HCT116 (cell line): Measurements from ENCODE around the gene CASTOR1. TPM values are rescaled to one million over a fixed set of nuclear protein-coding genes. Genes with fewer than 3 reads are reported as not detected.

Experiments used
- ATAC-seq: fragments of 200-7000 bp; cut with Tn5 transposase; 2 replicates; pipeline ENCODE4 v1.9.1; 2020; ENCODE audit warnings: mild to moderate bottlenecking, moderate library complexity
- BruUV-seq: library from RNA; stranded (reverse); fragments of 400-500 nt; replicated peaks from 2 replicates; lab custom pipeline; 2021; lab: Mats Ljungman, UMichigan
- CTCF ChIA-PET: fragments of 300-600 bp; sonication (Branson Sonifier 250); formaldehyde crosslinking; loops from one replicate; lab custom pipeline; 2021; ENCODE audit warnings: antibody characterized with exemption; lab: Charles Lee
- POLR2A ChIA-PET: fragments of 300-600, 350-600 bp; sonication (Branson Sonifier 250); formaldehyde crosslinking; loops from one replicate; lab custom pipeline; 2021; ENCODE audit warnings: antibody characterized with exemption; lab: Charles Lee
- RAD21 ChIA-PET, 2 experiments: fragments of 300-600 bp; sonication (Branson Sonifier 250); formaldehyde crosslinking; loops; one replicate each; lab custom pipeline; 2023; ENCODE audit warnings: low total read pairs in 2 of 2; ENCODE audit not compliant: uncharacterized antibody in 2 of 2, unreplicated experiment in 2 of 2, low non-redundant PET in 1 of 2; lab: Charles Lee
- DNase-seq: peaks from one replicate; pipeline ENCODE4 v3.0.0-alpha.2; 2010; ENCODE audit warnings: low read depth, low spot score
- H2AFZ ChIP-seq: fragments of 200-600 bp; shearing (Covaris generic), sonication (generic); 2 replicates; pipeline ENCODE4 v1.6.1; 2017; ENCODE audit warnings: low read depth, mixed run types, mixed read lengths, antibody characterized with exemption, low read length; ENCODE audit not compliant: poor library complexity, severe bottlenecking
- H3K27ac ChIP-seq: 2 replicates; pipeline ENCODE4 v1.5.1; 2012; ENCODE audit warnings: low read depth, low read length
- H3K27me3 ChIP-seq: fragments of 200-600 bp; sonication (generic); 2 replicates; pipeline ENCODE4 v1.6.1; 2016; ENCODE audit warnings: mixed run types, low read length, mixed read lengths; ENCODE audit not compliant: insufficient read depth
- H3K36me3 ChIP-seq, 2 experiments: fragments of 200-500 bp in 1 of 2; fragments of 200-600 bp in 1 of 2; sonication (Bioruptor generic) in 1 of 2; sonication (generic) in 1 of 2; 2 replicates each; pipeline versions ENCODE4 v1.5.1 to v1.6.1; 2014 to 2016; ENCODE audit warnings: low read length in 2 of 2, inconsistent platforms in 1 of 2, mixed read lengths in 1 of 2, mixed run types in 1 of 2; ENCODE audit not compliant: insufficient read depth in 2 of 2, control insufficient read depth in 1 of 2
- H3K4me1 ChIP-seq, 2 experiments: fragments of 200-600 bp in 1 of 2; sonication (generic) in 1 of 2; 2 replicates each; pipeline versions ENCODE4 v1.5.1 to v1.6.1; 2012 to 2017; ENCODE audit warnings: low read length in 2 of 2, inconsistent platforms in 1 of 2, mild to moderate bottlenecking in 1 of 2, mixed read lengths in 1 of 2, mixed run types in 1 of 2, moderate library complexity in 1 of 2; ENCODE audit not compliant: insufficient read depth in 2 of 2, control insufficient read depth in 1 of 2
- H3K4me2 ChIP-seq: fragments of 200-600 bp; sonication (generic); 2 replicates; pipeline ENCODE4 v1.6.1; 2017; ENCODE audit warnings: mixed run types, low read length, mixed read lengths
- H3K4me3 ChIP-seq, 2 experiments: fragments of 200-600 bp in 1 of 2; sonication (generic) in 1 of 2; replicated peaks in 1 of 2; 2 replicates each; pipeline ENCODE4 v1.5.1; 2011 to 2016; ENCODE audit warnings: low read length in 2 of 2, control low read depth in 1 of 2, low read depth in 1 of 2, mild to moderate bottlenecking in 1 of 2, mixed read lengths in 1 of 2, mixed run types in 1 of 2
- H3K79me2 ChIP-seq: fragments of 200-600 bp; sonication (generic); 2 replicates; pipeline ENCODE4 v1.6.1; 2017; ENCODE audit warnings: mild to moderate bottlenecking, mixed run types, low read length, moderate library complexity, mixed read lengths; ENCODE audit not compliant: insufficient read depth
- H3K9ac ChIP-seq: fragments of 200-600 bp; sonication (generic); 2 replicates; pipeline ENCODE4 v1.6.1; 2016; ENCODE audit warnings: low read length, mixed read lengths
- H3K9me2 ChIP-seq: fragments of 200-600 bp; sonication (generic), shearing (Covaris generic); 2 replicates; pipeline ENCODE4 v1.6.1; 2017; ENCODE audit warnings: mixed run types, mild to moderate bottlenecking, moderate library complexity; ENCODE audit not compliant: insufficient read depth
- H3K9me3 ChIP-seq, 2 experiments: fragments of 200-500 bp in 1 of 2; fragments of 200-600 bp in 1 of 2; sonication (Bioruptor generic) in 1 of 2; sonication (generic) in 1 of 2; 2 replicates each; pipeline ENCODE4 v1.6.1; 2014 to 2017; ENCODE audit warnings: low read length in 2 of 2, mixed read lengths in 2 of 2, inconsistent platforms in 1 of 2, low read depth in 1 of 2, mild to moderate bottlenecking in 1 of 2, mixed run types in 1 of 2, moderate library complexity in 1 of 2; ENCODE audit not compliant: control insufficient read depth in 1 of 2, insufficient read depth in 1 of 2
- H4K20me1 ChIP-seq: fragments of 200-600 bp; sonication (generic), shearing (Covaris generic); 2 replicates; pipeline ENCODE4 v1.6.1; 2017; ENCODE audit warnings: mixed run types, mild to moderate bottlenecking, moderate library complexity; ENCODE audit not compliant: insufficient read depth
- EGR1 ChIP-seq: IDR thresholded peaks from 2 replicates; pipeline ENCODE4 v1.6.1; 2012; ENCODE audit warnings: low read depth
- ELF1 ChIP-seq: IDR thresholded peaks from 2 replicates; pipeline ENCODE4 v1.6.1; 2012; ENCODE audit warnings: low read depth, borderline replicate concordance
- EZH2 ChIP-seq: fragments of 200-600 bp; sonication (generic); IDR thresholded peaks from 2 replicates; pipeline ENCODE4 v1.6.1; 2017; ENCODE audit warnings: antibody characterized with exemption, mixed run types
- FOSL1 ChIP-seq: IDR thresholded peaks from 2 replicates; pipeline ENCODE4 v1.6.1; 2012; ENCODE audit warnings: low read depth
- JUND ChIP-seq: IDR thresholded peaks from 2 replicates; pipeline ENCODE4 v1.6.1; 2012
- POLR2AphosphoS5 ChIP-seq: IDR thresholded peaks from 2 replicates; pipeline ENCODE4 v1.6.1; 2011; ENCODE audit warnings: mild to moderate bottlenecking, low read depth, low read length, moderate library complexity
- RAD21 ChIP-seq: IDR thresholded peaks from 2 replicates; pipeline ENCODE4 v1.6.1; 2012; ENCODE audit warnings: low read depth, mild to moderate bottlenecking
- SIN3A ChIP-seq: IDR thresholded peaks from 2 replicates; pipeline ENCODE4 v1.6.1; 2012; ENCODE audit warnings: low read depth
- SP1 ChIP-seq: IDR thresholded peaks from 2 replicates; pipeline ENCODE4 v1.6.1; 2012; ENCODE audit warnings: low read depth
- ZFX ChIP-seq: fragments of 450-650 bp; IDR thresholded peaks from 2 replicates; pipeline ENCODE4 v1.6.1; 2017
- intact Hi-C: fragments of 100-400 bp; cut with micrococcal nuclease; formaldehyde crosslinking; loops from 2 replicates; pipeline ENCODE4 v1.10.0; 2022
- total RNA-seq: library from RNA; stranded (reverse); gene quantifications from one replicate; pipeline ENCODE4 v1.2.1, GENCODE V29; 2021; ENCODE audit not compliant: unreplicated experiment
- TF ChIP-seq, protein P1 (sequence below): IDR thresholded peaks from 2 replicates; pipeline ENCODE4 v1.6.1; 2011; ENCODE audit warnings: mild to moderate bottlenecking, low read length, moderate library complexity; ENCODE audit not compliant: insufficient replicate concordance; ENCODE audit errors: extremely low read depth
- TF ChIP-seq, protein P2 (sequence below): IDR thresholded peaks from 2 replicates; pipeline ENCODE4 v1.6.1; 2012

Gene CASTOR1
- total RNA-seq, 1 experiment from 2014 or later, result 6.5 TPM

DNA sequence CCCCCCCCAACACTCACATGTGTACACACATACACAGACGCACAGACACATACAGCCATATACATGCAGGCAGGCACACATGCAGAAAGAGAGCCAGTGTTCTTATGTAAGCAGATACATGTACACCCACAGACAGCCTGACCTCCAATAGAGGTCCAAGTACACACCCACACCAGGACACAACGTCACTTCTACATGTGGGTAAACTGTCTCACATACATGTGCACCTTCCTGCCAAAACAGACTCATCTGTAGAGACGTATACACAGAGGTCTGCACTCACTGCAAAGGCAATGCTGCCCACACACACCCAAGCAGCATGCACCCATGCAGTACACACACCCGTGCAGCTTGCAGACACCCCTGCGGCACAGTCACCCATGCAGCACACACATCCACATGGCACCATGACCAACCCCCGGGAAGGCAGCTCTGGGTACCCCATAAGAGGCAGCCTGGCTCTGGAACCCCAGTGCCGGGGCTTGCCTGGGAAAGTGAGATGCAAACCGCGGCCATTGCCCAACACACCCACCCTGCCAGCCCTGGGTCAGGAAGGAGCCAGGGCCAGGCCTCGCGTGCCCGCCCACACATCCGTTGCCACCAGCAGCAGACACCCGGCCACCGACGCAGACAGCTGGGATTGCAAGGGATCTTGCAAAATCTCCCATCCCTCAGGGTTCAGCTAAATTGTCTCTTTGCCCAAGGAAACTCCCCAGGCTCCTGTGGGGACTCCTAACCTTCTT lies 10.1 kb downstream of the CASTOR1 start:
- BruUV-seq, result no TSS peak
- DNase-seq, result no peak
- Histone ChIP-seq H3K4me3 (no peak overlapping the region), H3K9me3 (no peaks in the 10 kb centered on the region), H3K27ac (no peak overlapping the region), H3K9ac (no peak overlapping the region), H3K9me2 (no peaks in the 10 kb centered on the region), H4K20me1 (no peaks in the 10 kb centered on the region), H3K4me2 (no peak overlapping the region), H3K79me2 (no peaks in the 10 kb centered on the region), H3K4me1 (peaks cover 5 to 18% of the 10 kb centered on the region in 2 experiments; a peak in 3 of 4 replicates), H2AFZ (no peak overlapping the region), H3K36me3 (no peaks in the 10 kb centered on the region), H3K27me3 (no peaks in the 10 kb centered on the region)
- ChIA-PET POLR2A (no interaction called here), CTCF (interaction anchor here (0.6 kb wide), 1 partner anchor 552 kb away, joined by 6 read pairs; no protein-coding TSS in a partner anchor), RAD21 (no interaction called here)
- ATAC-seq, result no peak
- intact Hi-C loops, result no loop called here
- TF ChIP-seq, protein P1, sequence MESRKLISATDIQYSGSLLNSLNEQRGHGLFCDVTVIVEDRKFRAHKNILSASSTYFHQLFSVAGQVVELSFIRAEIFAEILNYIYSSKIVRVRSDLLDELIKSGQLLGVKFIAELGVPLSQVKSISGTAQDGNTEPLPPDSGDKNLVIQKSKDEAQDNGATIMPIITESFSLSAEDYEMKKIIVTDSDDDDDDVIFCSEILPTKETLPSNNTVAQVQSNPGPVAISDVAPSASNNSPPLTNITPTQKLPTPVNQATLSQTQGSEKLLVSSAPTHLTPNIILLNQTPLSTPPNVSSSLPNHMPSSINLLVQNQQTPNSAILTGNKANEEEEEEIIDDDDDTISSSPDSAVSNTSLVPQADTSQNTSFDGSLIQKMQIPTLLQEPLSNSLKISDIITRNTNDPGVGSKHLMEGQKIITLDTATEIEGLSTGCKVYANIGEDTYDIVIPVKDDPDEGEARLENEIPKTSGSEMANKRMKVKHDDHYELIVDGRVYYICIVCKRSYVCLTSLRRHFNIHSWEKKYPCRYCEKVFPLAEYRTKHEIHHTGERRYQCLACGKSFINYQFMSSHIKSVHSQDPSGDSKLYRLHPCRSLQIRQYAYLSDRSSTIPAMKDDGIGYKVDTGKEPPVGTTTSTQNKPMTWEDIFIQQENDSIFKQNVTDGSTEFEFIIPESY, result no peak
- TF ChIP-seq EGR1, result no peak
- TF ChIP-seq EZH2, result no peak
- no peak for TF ChIP-seq ZFX
- no peak for TF ChIP-seq SP1
- no peak for TF ChIP-seq JUND
- TF ChIP-seq SIN3A, result no peak
- TF ChIP-seq RAD21, result no peak
- TF ChIP-seq, protein P2, sequence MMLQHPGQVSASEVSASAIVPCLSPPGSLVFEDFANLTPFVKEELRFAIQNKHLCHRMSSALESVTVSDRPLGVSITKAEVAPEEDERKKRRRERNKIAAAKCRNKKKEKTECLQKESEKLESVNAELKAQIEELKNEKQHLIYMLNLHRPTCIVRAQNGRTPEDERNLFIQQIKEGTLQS, result no peak
- TF ChIP-seq POLR2AphosphoS5, result no peak
- no peak for TF ChIP-seq FOSL1
- TF ChIP-seq ELF1, result no peak
